ENCODE measurements around the gene GNAI1. TPM values are rescaled to one million over a fixed set of nuclear protein-coding genes. Genes with fewer than 3 reads are reported as not detected.
A peak's percentile ranks its signal among the peaks of the same experiment; 100 is the strongest.

Gene GNAI1
- total and polyA plus RNA-seq, 4 donors: 8.9 to 38.7 (median 20.9) TPM

- TF ChIP-seq GABPA (IDR thresholded peaks at IDR 0.05 in 1 of 2, conservative IDR thresholded peaks at IDR 0.05 in 1 of 2): no peak
Measured at GRCh38 chr7:80137410-80137809, 2.8 kb downstream of the GNAI1 start (continued).

GRCh38 chr7:80139236-80139635, 4.6 kb downstream of the GNAI1 start:
- Histone ChIP-seq H3K27ac (ENCODE audit: low read depth in 1 of 2, low read length in 2 of 2) (no peak overlapping the region), H3K36me3 (ENCODE audit: control insufficient read depth in 4 of 4, insufficient read depth in 3 of 4, low read depth in 1 of 4, low read length in 3 of 4) (no peaks in the 10 kb centered on the region), H3K9ac (ENCODE audit: low read depth in 1 of 2, low read length in 2 of 2) (no peak overlapping the region), H3K9me3 (ENCODE audit: control insufficient read depth in 4 of 4, low read length in 3 of 4) (no peaks in the 10 kb centered on the region), H3K27me3 (ENCODE audit: control insufficient read depth in 4 of 4, insufficient read depth in 4 of 4, low read length in 3 of 4) (no peaks in the 10 kb centered on the region), H3K4me1 (ENCODE audit: control insufficient read depth in 4 of 4, insufficient read depth in 4 of 4, low read length in 3 of 4) (peaks cover 6 to 39% (median 30%) of the 10 kb centered on the region in 4 donors), H3K4me3 (ENCODE audit: low read depth in 1 of 3, low read length in 3 of 3) (no peak overlapping the region)
- DNase-seq (ENCODE audit: low spot score): no peak
- WGBS: 8% methylated on average over 1 of the region's 1 CpG
- TF ChIP-seq FOXA2 (IDR thresholded peaks at IDR 0.05) (peak; percentile 7), HNF4A (conservative IDR thresholded peaks at IDR 0.05) (peak in 1 of 2 donors; percentile 2), RAD21 (IDR thresholded peaks at IDR 0.05) (peak in 1 of 2 donors; percentile 27), NR2F2 (IDR thresholded peaks at IDR 0.05) (no peak)

- Histone ChIP-seq H3K4me3 (ENCODE audit: low read depth in 1 of 3, low read length in 3 of 3) (no peak overlapping the region), H3K4me1 (ENCODE audit: control insufficient read depth in 4 of 4, insufficient read depth in 4 of 4, low read length in 3 of 4) (peaks cover 8 to 38% (median 29%) of the 10 kb centered on the region in 4 donors), H3K36me3 (ENCODE audit: control insufficient read depth in 4 of 4, insufficient read depth in 3 of 4, low read depth in 1 of 4, low read length in 3 of 4) (no peaks in the 10 kb centered on the region), H3K9ac (ENCODE audit: low read depth in 1 of 2, low read length in 2 of 2) (no peak overlapping the region), H3K27me3 (ENCODE audit: control insufficient read depth in 4 of 4, insufficient read depth in 4 of 4, low read length in 3 of 4) (no peaks in the 10 kb centered on the region), H3K27ac (ENCODE audit: low read depth in 1 of 2, low read length in 2 of 2) (no peak overlapping the region), H3K9me3 (ENCODE audit: control insufficient read depth in 4 of 4, low read length in 3 of 4) (no peaks in the 10 kb centered on the region)
- WGBS: 94% methylated on average over 4 of the region's 4 CpGs
- DNase-seq (ENCODE audit: low spot score): no peak
- TF ChIP-seq NR2F2 (IDR thresholded peaks at IDR 0.05) (no peak), YY1 (IDR thresholded peaks at IDR 0.05) (no peak), FOXA1 (IDR thresholded peaks at IDR 0.05) (no peak), EGR1 (IDR thresholded peaks at IDR 0.05; ENCODE audit: low read depth in 2 of 2) (no peak), REST (IDR thresholded peaks at IDR 0.05) (no peak), JUND (IDR thresholded peaks at IDR 0.05) (no peak), RAD21 (IDR thresholded peaks at IDR 0.05) (no peak), TAF1 (conservative IDR thresholded peaks at IDR 0.05) (no peak), HNF4A (conservative IDR thresholded peaks at IDR 0.05) (no peak), RXRA (IDR thresholded peaks at IDR 0.05) (no peak), FOXA2 (IDR thresholded peaks at IDR 0.05) (no peak), SP1 (IDR thresholded peaks at IDR 0.05) (no peak), GABPA (IDR thresholded peaks at IDR 0.05 in 1 of 2, conservative IDR thresholded peaks at IDR 0.05 in 1 of 2) (no peak)
- TF ChIP-seq, protein P1, sequence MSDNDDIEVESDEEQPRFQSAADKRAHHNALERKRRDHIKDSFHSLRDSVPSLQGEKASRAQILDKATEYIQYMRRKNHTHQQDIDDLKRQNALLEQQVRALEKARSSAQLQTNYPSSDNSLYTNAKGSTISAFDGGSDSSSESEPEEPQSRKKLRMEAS (IDR thresholded peaks at IDR 0.05): no peak
- TF ChIP-seq, protein P2, sequence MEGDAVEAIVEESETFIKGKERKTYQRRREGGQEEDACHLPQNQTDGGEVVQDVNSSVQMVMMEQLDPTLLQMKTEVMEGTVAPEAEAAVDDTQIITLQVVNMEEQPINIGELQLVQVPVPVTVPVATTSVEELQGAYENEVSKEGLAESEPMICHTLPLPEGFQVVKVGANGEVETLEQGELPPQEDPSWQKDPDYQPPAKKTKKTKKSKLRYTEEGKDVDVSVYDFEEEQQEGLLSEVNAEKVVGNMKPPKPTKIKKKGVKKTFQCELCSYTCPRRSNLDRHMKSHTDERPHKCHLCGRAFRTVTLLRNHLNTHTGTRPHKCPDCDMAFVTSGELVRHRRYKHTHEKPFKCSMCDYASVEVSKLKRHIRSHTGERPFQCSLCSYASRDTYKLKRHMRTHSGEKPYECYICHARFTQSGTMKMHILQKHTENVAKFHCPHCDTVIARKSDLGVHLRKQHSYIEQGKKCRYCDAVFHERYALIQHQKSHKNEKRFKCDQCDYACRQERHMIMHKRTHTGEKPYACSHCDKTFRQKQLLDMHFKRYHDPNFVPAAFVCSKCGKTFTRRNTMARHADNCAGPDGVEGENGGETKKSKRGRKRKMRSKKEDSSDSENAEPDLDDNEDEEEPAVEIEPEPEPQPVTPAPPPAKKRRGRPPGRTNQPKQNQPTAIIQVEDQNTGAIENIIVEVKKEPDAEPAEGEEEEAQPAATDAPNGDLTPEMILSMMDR (IDR thresholded peaks at IDR 0.05; ENCODE audit: low read depth, low read length, missing input control): no peak
- TF ChIP-seq, protein P3, sequence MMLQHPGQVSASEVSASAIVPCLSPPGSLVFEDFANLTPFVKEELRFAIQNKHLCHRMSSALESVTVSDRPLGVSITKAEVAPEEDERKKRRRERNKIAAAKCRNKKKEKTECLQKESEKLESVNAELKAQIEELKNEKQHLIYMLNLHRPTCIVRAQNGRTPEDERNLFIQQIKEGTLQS (IDR thresholded peaks at IDR 0.05): no peak
- TF ChIP-seq, protein P4, sequence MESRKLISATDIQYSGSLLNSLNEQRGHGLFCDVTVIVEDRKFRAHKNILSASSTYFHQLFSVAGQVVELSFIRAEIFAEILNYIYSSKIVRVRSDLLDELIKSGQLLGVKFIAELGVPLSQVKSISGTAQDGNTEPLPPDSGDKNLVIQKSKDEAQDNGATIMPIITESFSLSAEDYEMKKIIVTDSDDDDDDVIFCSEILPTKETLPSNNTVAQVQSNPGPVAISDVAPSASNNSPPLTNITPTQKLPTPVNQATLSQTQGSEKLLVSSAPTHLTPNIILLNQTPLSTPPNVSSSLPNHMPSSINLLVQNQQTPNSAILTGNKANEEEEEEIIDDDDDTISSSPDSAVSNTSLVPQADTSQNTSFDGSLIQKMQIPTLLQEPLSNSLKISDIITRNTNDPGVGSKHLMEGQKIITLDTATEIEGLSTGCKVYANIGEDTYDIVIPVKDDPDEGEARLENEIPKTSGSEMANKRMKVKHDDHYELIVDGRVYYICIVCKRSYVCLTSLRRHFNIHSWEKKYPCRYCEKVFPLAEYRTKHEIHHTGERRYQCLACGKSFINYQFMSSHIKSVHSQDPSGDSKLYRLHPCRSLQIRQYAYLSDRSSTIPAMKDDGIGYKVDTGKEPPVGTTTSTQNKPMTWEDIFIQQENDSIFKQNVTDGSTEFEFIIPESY (IDR thresholded peaks at IDR 0.05): no peak
Measured at GRCh38 chr7:80140388-80140787, 5.8 kb downstream of the GNAI1 start.
